Body of pancreas (tissue), 4 donors: Measurements from ENCODE around the gene TTLL5. TPM values are rescaled to one million over a fixed set of nuclear protein-coding genes. Genes with fewer than 3 reads are reported as not detected.
A peak's percentile ranks its signal among the peaks of the same experiment; 100 is the strongest.

ENCODE experiments used
- ATAC-seq: fragments of 150-250 bp; one replicate; pipeline ENCODE4 v1.9.1; 2016
- DNase-seq, 4 donors: peaks; one replicate each; pipeline ENCODE4 v3.0.0-alpha.2; 2019
- H3K27ac ChIP-seq, 4 donors: fragments of 200-600 bp; sonication (generic); 1 replicate in 3 of 4; 2 replicates in 1 of 4; pipeline versions ENCODE4 v1.5.1 to v1.6.1; 2016 to 2019; ENCODE audit warnings: mild to moderate bottlenecking in 1 of 4, mixed read lengths in 1 of 4, moderate library complexity in 1 of 4
- H3K27me3 ChIP-seq, 2 donors: fragments of 200-600 bp; sonication (generic); one replicate each; pipeline ENCODE4 v1.6.0; 2016; ENCODE audit warnings: mild to moderate bottlenecking in 1 of 2
- H3K36me3 ChIP-seq, 2 donors: fragments of 200-600 bp; sonication (generic); replicated peaks in 1 of 2; 2 replicates each; pipeline ENCODE4 v1.5.1; 2016; ENCODE audit warnings: low read depth in 2 of 2; ENCODE audit not compliant: insufficient read depth in 1 of 2
- H3K4me1 ChIP-seq: fragments of 200-600 bp; sonication (generic); one replicate; pipeline ENCODE4 v1.6.0; 2016
- H3K4me3 ChIP-seq, 2 donors: fragments of 200-600 bp; sonication (generic); 1 replicate in 1 of 2; 2 replicates in 1 of 2; pipeline ENCODE4 v1.5.1; 2016 to 2019
- H3K9me3 ChIP-seq, 3 donors: fragments of 200-600 bp; sonication (generic); 1 replicate in 2 of 3; 2 replicates in 1 of 3; pipeline ENCODE4 v1.5.1; 2016
- CTCF ChIP-seq, 7 experiments: fragments of 450-650 bp in 4 of 7; fragments of 200-600 bp in 3 of 7; sonication (generic) in 3 of 7; IDR thresholded peaks; one replicate each; pipeline ENCODE4 v1.5.1; 2016 to 2019; ENCODE audit warnings: antibody characterized with exemption in 7 of 7
- POLR2A ChIP-seq, 3 donors: fragments of 450-650 bp; IDR thresholded peaks; one replicate each; pipeline ENCODE4 v1.6.1; 2016; ENCODE audit warnings: antibody characterized with exemption in 3 of 3, mild to moderate bottlenecking in 2 of 3
- WGBS, 2 donors: methylation state at CpG; one replicate each; pipeline ENCODE4 v1.1.5; 2017; 5-methylcytosine and 5-hydroxymethylcytosine counted together
- intact Hi-C: fragments of 100-400 bp; cut with DNase I; formaldehyde crosslinking; loops from one replicate; pipeline ENCODE4 v1.15.1; 2023
- total RNA-seq, 2 donors: library from RNA; depleted of rRNA; stranded (reverse); fragments of >200 nt; gene quantifications; one replicate each; pipeline ENCODE4 v1.1.0, GENCODE V29; 2016

TTLL5 gene
- total RNA-seq, 2 donors from 2014 or later, result 21.0 to 21.8 TPM

- Histone ChIP-seq H3K4me3 (no peak overlapping the region), H3K4me1 (peaks cover 6% of the 10 kb centered on the region), H3K27me3 (no peaks in the 10 kb centered on the region), H3K9me3 (no peaks in the 10 kb centered on the region), H3K27ac (no peak overlapping the region), H3K36me3 (no peaks in the 10 kb centered on the region)
- ATAC-seq (no peak), DNase-seq (no peak)
- WGBS, 2 donors, result 88% methylated on average over 2 of the region's 2 CpGs
- no peak for TF ChIP-seq POLR2A (IDR thresholded peaks at IDR 0.05)
- TF ChIP-seq CTCF (IDR thresholded peaks at IDR 0.05), result no peak
- intact Hi-C loops, result no loop called here
Observed at GRCh38 chr14:75847584-75847983, 186.5 kb downstream of the TTLL5 start.

- no peak for ATAC-seq
- H3K36me3 ChIP-seq, result no peaks in the 10 kb centered on the region
- WGBS, 2 donors, result 93 to 98% methylated on average over 2 of the region's 2 CpGs
- H3K9me3 ChIP-seq, result no peaks in the 10 kb centered on the region
- H3K27ac ChIP-seq, result no peak overlapping the region
- H3K4me3 ChIP-seq, result no peak overlapping the region
- DNase-seq, result no peak
- TF ChIP-seq POLR2A (IDR thresholded peaks at IDR 0.05) (no peak), CTCF (IDR thresholded peaks at IDR 0.05) (no peak)
- no peaks in the 10 kb centered on the region for H3K4me1 ChIP-seq
- no peaks in the 10 kb centered on the region for H3K27me3 ChIP-seq
- intact Hi-C loops, result no loop called here
Observed at GRCh38 chr14:75848167-75848913, 187.3 kb downstream of the TTLL5 start.

GRCh38 chr14:75849300-75849895 is 188.4 kb downstream of the TTLL5 start:
- no peak overlapping the region for H3K27ac ChIP-seq
- WGBS, 2 donors, result 91 to 94% methylated on average over 3 of the region's 3 CpGs
- DNase-seq, result no peak
- TF ChIP-seq POLR2A (IDR thresholded peaks at IDR 0.05) (no peak), CTCF (IDR thresholded peaks at IDR 0.05) (no peak)
- no peak overlapping the region for H3K4me3 ChIP-seq
- intact Hi-C loops, result no loop called here
- no peaks in the 10 kb centered on the region for H3K36me3 ChIP-seq
- no peaks in the 10 kb centered on the region for H3K27me3 ChIP-seq
- no peaks in the 10 kb centered on the region for H3K4me1 ChIP-seq
- ATAC-seq, result no peak
- H3K9me3 ChIP-seq, result no peaks in the 10 kb centered on the region

- Histone ChIP-seq H3K9me3 (no peaks in the 10 kb centered on the region), H3K27me3 (no peaks in the 10 kb centered on the region), H3K4me1 (no peaks in the 10 kb centered on the region), H3K36me3 (no peaks in the 10 kb centered on the region), H3K4me3 (no peak overlapping the region), H3K27ac (peak overlapping the region in 1 of 4 donors; percentile 43)
- intact Hi-C loops, result no loop called here
- 66 to 80% methylated on average over 5 to 6 of the region's 6 CpGs for WGBS, 2 donors
- DNase-seq (peak in 2 of 4 donors; percentile 21 to 39), ATAC-seq (peak; percentile 33)
- TF ChIP-seq CTCF (IDR thresholded peaks at IDR 0.05), result no peak
- TF ChIP-seq POLR2A (IDR thresholded peaks at IDR 0.05), result no peak
Observed at GRCh38 chr14:75851574-75851866, 190.5 kb downstream of the TTLL5 start.
